Neural cell (in vitro differentiated cells): ENCODE data around the gene TIE1. TPM values are rescaled to one million over a fixed set of nuclear protein-coding genes. Genes with fewer than 3 reads are reported as not detected.

Experiments used
- H2AFZ ChIP-seq: fragments of 200-600, 300-800 bp; sonication (generic), shearing (Covaris generic); 2 replicates; pipeline ENCODE4 v1.6.0; 2014; ENCODE audit warnings: low read depth, mild to moderate bottlenecking, antibody characterized with exemption, low read length, moderate library complexity
- H3F3A ChIP-seq: fragments of 200-600 bp; shearing (Covaris generic); 2 replicates; pipeline ENCODE4 v1.6.1; 2016; ENCODE audit warnings: mild to moderate bottlenecking, moderate library complexity, mixed read lengths, antibody characterized with exemption, low read length; ENCODE audit not compliant: insufficient read depth, poor library complexity, severe bottlenecking
- H3K27ac ChIP-seq: fragments of 200-600, 300-800 bp; sonication (generic), shearing (Covaris generic); 2 replicates; pipeline ENCODE4 v1.5.1; 2014; ENCODE audit warnings: mild to moderate bottlenecking, low read length, moderate library complexity
- H3K27me3 ChIP-seq: fragments of 300-800, 200-600 bp; sonication (generic), shearing (Covaris generic); 2 replicates; pipeline ENCODE4 v1.6.0; 2014; ENCODE audit warnings: mild to moderate bottlenecking, low read depth, low read length, moderate library complexity; ENCODE audit not compliant: insufficient read depth
- H3K36me3 ChIP-seq: fragments of 300-800, 200-600 bp; sonication (generic), shearing (Covaris generic); 2 replicates; pipeline ENCODE4 v1.5.1; 2014; ENCODE audit warnings: mild to moderate bottlenecking, antibody characterized with exemption, low read length, moderate library complexity; ENCODE audit not compliant: insufficient read depth
- H3K4me2 ChIP-seq: fragments of 300-800, 200-600 bp; sonication (generic), shearing (Covaris generic); 2 replicates; pipeline ENCODE4 v1.6.0; 2014; ENCODE audit warnings: mild to moderate bottlenecking, low read length
- H3K4me3 ChIP-seq: fragments of 300-800, 200-600 bp; sonication (generic), shearing (Covaris generic); 2 replicates; pipeline ENCODE4 v1.5.1; 2014; ENCODE audit warnings: mild to moderate bottlenecking, low read length, moderate library complexity
- H3K79me2 ChIP-seq: fragments of 200-600 bp; shearing (Covaris generic); replicated peaks from 2 replicates; pipeline ENCODE4 v1.6.0; 2014; ENCODE audit warnings: mild to moderate bottlenecking, low read length, moderate library complexity; ENCODE audit not compliant: insufficient read depth
- H3K9ac ChIP-seq: fragments of 300-800, 200-600 bp; sonication (generic), shearing (Covaris generic); 2 replicates; pipeline ENCODE4 v1.6.1; 2016; ENCODE audit warnings: mild to moderate bottlenecking, low read length, mixed read lengths
- H3K9me2 ChIP-seq: fragments of 200-600 bp; shearing (Covaris generic); 2 replicates; pipeline ENCODE4 v1.6.1; 2016; ENCODE audit warnings: mild to moderate bottlenecking, low read length, mixed read lengths; ENCODE audit not compliant: insufficient read depth
- H3K9me3 ChIP-seq: fragments of 200-600, 300-800 bp; sonication (generic), shearing (Covaris generic); 2 replicates; pipeline ENCODE4 v1.6.1; 2016; ENCODE audit warnings: mild to moderate bottlenecking, mixed run types, low read length, moderate library complexity, mixed read lengths
- H4K20me1 ChIP-seq: fragments of 200-600 bp; shearing (Covaris generic); 2 replicates; pipeline ENCODE4 v1.6.1; 2016; ENCODE audit warnings: mild to moderate bottlenecking, mixed run types; ENCODE audit not compliant: insufficient read depth
- EP300 ChIP-seq: fragments of 450-650 bp; conservative IDR thresholded peaks from 2 replicates; pipeline ENCODE4 v1.6.1; 2014; ENCODE audit warnings: antibody characterized with exemption, mild to moderate bottlenecking, moderate library complexity; ENCODE audit not compliant: poor library complexity, severe bottlenecking
- EZH2 ChIP-seq: fragments of 200-600, 300-800 bp; shearing (Covaris generic), sonication (generic); IDR thresholded peaks from 2 replicates; pipeline ENCODE4 v1.6.1; 2014; ENCODE audit warnings: antibody characterized with exemption, low read length, borderline replicate concordance, mild to moderate bottlenecking; ENCODE audit not compliant: insufficient read depth, poor library complexity, severe bottlenecking
- MXI1 ChIP-seq: fragments of 450-650 bp; conservative IDR thresholded peaks from 2 replicates; pipeline ENCODE4 v1.6.1; 2014; ENCODE audit warnings: antibody characterized with exemption, mild to moderate bottlenecking; ENCODE audit not compliant: poor library complexity, severe bottlenecking
- POLR2AphosphoS5 ChIP-seq: IDR thresholded peaks from 2 replicates; pipeline ENCODE4 v1.6.1; 2012
- RAD21 ChIP-seq: fragments of 450-650 bp; conservative IDR thresholded peaks from 2 replicates; pipeline ENCODE4 v1.6.1; 2014; ENCODE audit warnings: antibody characterized with exemption, mild to moderate bottlenecking, moderate library complexity
- SMC3 ChIP-seq: fragments of 450-650 bp; conservative IDR thresholded peaks from 2 replicates; pipeline ENCODE4 v1.6.1; 2014; ENCODE audit warnings: antibody characterized with exemption, mild to moderate bottlenecking, moderate library complexity; ENCODE audit not compliant: poor library complexity
- TAF1 ChIP-seq: IDR thresholded peaks from 2 replicates; pipeline ENCODE4 v1.6.1; 2012; ENCODE audit warnings: low read depth
- polyA plus RNA-seq: library from polyadenylated mRNA; depleted of rRNA; stranded (reverse); fragments of >200 nt; gene quantifications from 2 replicates; pipeline ENCODE4 v1.2.3, GENCODE V29; 2014
- TF ChIP-seq, protein P1 (sequence below): fragments of 450-650 bp; IDR thresholded peaks from 2 replicates; pipeline ENCODE4 v1.5.1; 2014; ENCODE audit warnings: antibody characterized with exemption, mild to moderate bottlenecking, moderate library complexity; ENCODE audit not compliant: poor library complexity, severe bottlenecking
- TF ChIP-seq, protein P2 (sequence below): IDR thresholded peaks from 2 replicates; pipeline ENCODE4 v1.6.1; 2012; ENCODE audit warnings: borderline replicate concordance

TIE1 gene
- polyA plus RNA-seq, 1 donor from 2014 or later, result not detected

DNA sequence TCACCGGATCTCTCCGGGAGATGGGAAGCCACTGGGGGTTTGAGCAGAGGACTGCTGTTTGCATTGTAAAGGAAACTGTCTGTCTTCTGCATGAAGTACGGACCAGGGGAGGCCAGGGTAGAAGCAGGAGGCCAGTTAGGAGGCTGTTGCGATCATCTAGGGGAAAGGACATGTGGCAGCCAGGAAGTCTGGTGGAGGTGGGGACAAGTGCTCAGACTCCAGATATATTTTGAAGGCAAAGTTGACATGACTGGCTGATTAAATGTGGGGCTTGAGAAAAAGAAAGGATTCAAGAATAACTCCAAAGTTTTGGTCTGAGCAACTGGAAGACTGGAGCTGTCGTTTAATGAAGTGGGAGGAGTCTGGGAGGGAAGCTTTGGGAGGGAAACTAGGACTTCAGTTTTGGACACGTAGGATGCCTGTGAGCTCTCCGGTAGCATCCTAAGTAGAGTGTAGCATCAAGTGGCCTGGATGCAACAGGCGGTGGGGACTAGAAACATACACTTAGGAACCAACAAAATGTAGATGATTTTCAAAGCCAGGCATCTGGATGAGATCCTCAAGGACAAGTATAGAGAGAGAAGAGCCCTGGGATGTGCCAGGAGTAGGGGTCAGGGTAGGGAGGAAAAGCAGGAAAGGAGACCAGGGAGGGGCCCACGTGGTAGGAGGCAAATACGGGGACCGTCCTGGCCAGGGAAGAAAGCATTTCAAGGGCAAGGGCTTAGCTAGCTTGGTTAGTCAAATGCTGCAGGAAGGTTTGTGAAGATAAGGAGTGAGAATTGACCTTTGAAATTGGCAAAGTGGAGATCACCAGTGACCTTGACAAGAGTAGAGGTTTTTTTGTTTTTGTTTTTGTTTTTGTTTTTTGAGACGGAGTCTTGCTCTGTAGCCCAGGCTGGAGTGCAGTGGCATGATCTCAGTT, 11.7 kb upstream of the TIE1 start:
- no peak overlapping the region for H3K4me3 ChIP-seq
- H3K9me2 ChIP-seq, result no peaks in the 10 kb centered on the region
- no peaks in the 10 kb centered on the region for H3F3A ChIP-seq
- H3K9me3 ChIP-seq, result no peaks in the 10 kb centered on the region
- H3K4me2 ChIP-seq, result no peak overlapping the region
- H3K36me3 ChIP-seq, result no peaks in the 10 kb centered on the region
- no peak overlapping the region for H2AFZ ChIP-seq
- TF ChIP-seq, protein P1, sequence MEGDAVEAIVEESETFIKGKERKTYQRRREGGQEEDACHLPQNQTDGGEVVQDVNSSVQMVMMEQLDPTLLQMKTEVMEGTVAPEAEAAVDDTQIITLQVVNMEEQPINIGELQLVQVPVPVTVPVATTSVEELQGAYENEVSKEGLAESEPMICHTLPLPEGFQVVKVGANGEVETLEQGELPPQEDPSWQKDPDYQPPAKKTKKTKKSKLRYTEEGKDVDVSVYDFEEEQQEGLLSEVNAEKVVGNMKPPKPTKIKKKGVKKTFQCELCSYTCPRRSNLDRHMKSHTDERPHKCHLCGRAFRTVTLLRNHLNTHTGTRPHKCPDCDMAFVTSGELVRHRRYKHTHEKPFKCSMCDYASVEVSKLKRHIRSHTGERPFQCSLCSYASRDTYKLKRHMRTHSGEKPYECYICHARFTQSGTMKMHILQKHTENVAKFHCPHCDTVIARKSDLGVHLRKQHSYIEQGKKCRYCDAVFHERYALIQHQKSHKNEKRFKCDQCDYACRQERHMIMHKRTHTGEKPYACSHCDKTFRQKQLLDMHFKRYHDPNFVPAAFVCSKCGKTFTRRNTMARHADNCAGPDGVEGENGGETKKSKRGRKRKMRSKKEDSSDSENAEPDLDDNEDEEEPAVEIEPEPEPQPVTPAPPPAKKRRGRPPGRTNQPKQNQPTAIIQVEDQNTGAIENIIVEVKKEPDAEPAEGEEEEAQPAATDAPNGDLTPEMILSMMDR, result no peak
- TF ChIP-seq SMC3, result no peak
- TF ChIP-seq EP300, result no peak
- TF ChIP-seq RAD21, result no peak
- no peak for TF ChIP-seq POLR2AphosphoS5
- TF ChIP-seq EZH2, result no peak
- no peaks in the 10 kb centered on the region for H3K27me3 ChIP-seq
- H3K27ac ChIP-seq, result no peak overlapping the region
- no peaks in the 10 kb centered on the region for H3K79me2 ChIP-seq
- H4K20me1 ChIP-seq, result no peaks in the 10 kb centered on the region
- no peak overlapping the region for H3K9ac ChIP-seq

DNA sequence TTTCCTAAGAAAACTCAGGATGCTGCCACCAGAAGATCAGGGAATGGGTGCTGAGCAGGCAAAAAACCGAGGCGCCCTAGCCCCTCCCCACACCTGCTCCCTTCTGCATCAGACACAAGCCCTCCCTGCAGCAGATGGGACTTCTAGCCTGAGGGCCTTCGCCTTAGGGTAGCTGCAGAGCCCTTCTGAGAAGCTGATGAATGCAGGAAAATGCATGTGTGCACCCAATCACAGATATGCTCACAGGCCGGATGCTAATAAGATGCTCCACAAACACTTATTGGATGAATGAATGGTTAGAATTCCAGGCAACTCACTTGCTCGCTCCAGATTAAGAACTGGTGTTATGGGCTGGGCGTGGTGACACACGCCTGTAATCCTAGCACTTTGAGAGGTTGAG, 8.6 kb upstream of the TIE1 start:
- Histone ChIP-seq H3K9ac (no peak overlapping the region), H3K4me2 (no peak overlapping the region), H3K27ac (no peak overlapping the region), H3K4me3 (no peak overlapping the region), H4K20me1 (no peaks in the 10 kb centered on the region), H3K27me3 (no peaks in the 10 kb centered on the region), H3K9me3 (no peaks in the 10 kb centered on the region), H3K9me2 (no peaks in the 10 kb centered on the region), H2AFZ (no peak overlapping the region), H3K36me3 (no peaks in the 10 kb centered on the region), H3K79me2 (no peaks in the 10 kb centered on the region), H3F3A (no peaks in the 10 kb centered on the region)
- TF ChIP-seq RAD21 (no peak), SMC3 (no peak), MXI1 (no peak), EZH2 (no peak), TAF1 (no peak), EP300 (no peak), POLR2AphosphoS5 (no peak)
- TF ChIP-seq, protein P2, sequence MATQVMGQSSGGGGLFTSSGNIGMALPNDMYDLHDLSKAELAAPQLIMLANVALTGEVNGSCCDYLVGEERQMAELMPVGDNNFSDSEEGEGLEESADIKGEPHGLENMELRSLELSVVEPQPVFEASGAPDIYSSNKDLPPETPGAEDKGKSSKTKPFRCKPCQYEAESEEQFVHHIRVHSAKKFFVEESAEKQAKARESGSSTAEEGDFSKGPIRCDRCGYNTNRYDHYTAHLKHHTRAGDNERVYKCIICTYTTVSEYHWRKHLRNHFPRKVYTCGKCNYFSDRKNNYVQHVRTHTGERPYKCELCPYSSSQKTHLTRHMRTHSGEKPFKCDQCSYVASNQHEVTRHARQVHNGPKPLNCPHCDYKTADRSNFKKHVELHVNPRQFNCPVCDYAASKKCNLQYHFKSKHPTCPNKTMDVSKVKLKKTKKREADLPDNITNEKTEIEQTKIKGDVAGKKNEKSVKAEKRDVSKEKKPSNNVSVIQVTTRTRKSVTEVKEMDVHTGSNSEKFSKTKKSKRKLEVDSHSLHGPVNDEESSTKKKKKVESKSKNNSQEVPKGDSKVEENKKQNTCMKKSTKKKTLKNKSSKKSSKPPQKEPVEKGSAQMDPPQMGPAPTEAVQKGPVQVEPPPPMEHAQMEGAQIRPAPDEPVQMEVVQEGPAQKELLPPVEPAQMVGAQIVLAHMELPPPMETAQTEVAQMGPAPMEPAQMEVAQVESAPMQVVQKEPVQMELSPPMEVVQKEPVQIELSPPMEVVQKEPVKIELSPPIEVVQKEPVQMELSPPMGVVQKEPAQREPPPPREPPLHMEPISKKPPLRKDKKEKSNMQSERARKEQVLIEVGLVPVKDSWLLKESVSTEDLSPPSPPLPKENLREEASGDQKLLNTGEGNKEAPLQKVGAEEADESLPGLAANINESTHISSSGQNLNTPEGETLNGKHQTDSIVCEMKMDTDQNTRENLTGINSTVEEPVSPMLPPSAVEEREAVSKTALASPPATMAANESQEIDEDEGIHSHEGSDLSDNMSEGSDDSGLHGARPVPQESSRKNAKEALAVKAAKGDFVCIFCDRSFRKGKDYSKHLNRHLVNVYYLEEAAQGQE, result no peak
- TF ChIP-seq, protein P1, result no peak
